ENCODE measurements around the gene MAMSTR.
"Not testable (repeated sequence)": the region's sequence is repeated elsewhere in the genome, so short reads cannot be mapped to it uniquely, and the experiment has no call there.

The MAMSTR gene

GRCh38 chr19:48722196-48722708, 2.7 kb upstream of the MAMSTR start:
- Histone ChIP-seq H3K27ac (no peak overlapping the region), H4K20me1 (no peaks in the 10 kb centered on the region), H3K9me3 (peaks cover 15% of the 10 kb centered on the region), H3K4me2 (no peak overlapping the region), H3K36me3 (peaks cover 23% of the 10 kb centered on the region), H3K27me3 (no peaks in the 10 kb centered on the region), H3K4me1 (peaks cover 60% of the 10 kb centered on the region), H3K4me3 (no peak overlapping the region), H3K9ac (no peak overlapping the region)
- no peak for TF ChIP-seq Cebpa-rat (IDR thresholded peaks at IDR 0.05)

GRCh38 chr19:48720613-48721296, 1.2 kb upstream of the MAMSTR start:
- peak overlapping the region; percentile 68 for H3K9ac ChIP-seq
- H3K4me2 ChIP-seq: peak overlapping the region; percentile 81
- peak overlapping the region; percentile 66 for H3K4me3 ChIP-seq
- no peak for TF ChIP-seq Cebpa-rat (IDR thresholded peaks at IDR 0.05)
- H3K9me3 ChIP-seq: no peaks in the 10 kb centered on the region
- H3K27ac ChIP-seq: peak overlapping the region; percentile 73
- H3K4me1 ChIP-seq: peaks cover 48% of the 10 kb centered on the region
- H4K20me1 ChIP-seq: no peaks in the 10 kb centered on the region
- 0 out of 2 replicates have a peak, but pooled peaks cover 10% of the 10 kb centered on the region for H3K36me3 ChIP-seq
- no peaks in the 10 kb centered on the region for H3K27me3 ChIP-seq

- Histone ChIP-seq H3K9me3 (no peaks in the 10 kb centered on the region), H4K20me1 (no peaks in the 10 kb centered on the region), H3K27ac (peak overlapping the region; percentile 73), H3K27me3 (no peaks in the 10 kb centered on the region), H3K4me2 (peak overlapping the region; percentile 81), H3K4me1 (peaks cover 48% of the 10 kb centered on the region), H3K9ac (peak overlapping the region; percentile 11; the same call in 1 of the 2 replicates), H3K36me3 (0 out of 2 replicates have a peak, but pooled peaks cover 10% of the 10 kb centered on the region), H3K4me3 (peak overlapping the region; percentile 66)
- TF ChIP-seq Cebpa-rat (IDR thresholded peaks at IDR 0.05): no peak
Measured at GRCh38 chr19:48720251-48720612, 707 bp upstream of the MAMSTR start.

- no peaks in the 10 kb centered on the region for H4K20me1 ChIP-seq
- H3K9me3 ChIP-seq: no peaks in the 10 kb centered on the region
- no peaks in the 10 kb centered on the region for H3K27me3 ChIP-seq
- H3K4me1 ChIP-seq: peaks cover 46% of the 10 kb centered on the region
- H3K9ac ChIP-seq: peak overlapping the region; percentile 11; the same call in 1 of the 2 replicates
- no peak overlapping the region for H3K4me3 ChIP-seq
- 0 out of 2 replicates have a peak, but pooled peaks cover 5% of the 10 kb centered on the region for H3K36me3 ChIP-seq
- TF ChIP-seq Cebpa-rat (IDR thresholded peaks at IDR 0.05): no peak
- peak overlapping the region; percentile 81 for H3K4me2 ChIP-seq
- peak overlapping the region; percentile 73 for H3K27ac ChIP-seq
Measured at GRCh38 chr19:48718711-48719231, 754 bp downstream of the MAMSTR start.

- not testable (repeated sequence) for H3K27ac ChIP-seq, H3K9ac ChIP-seq
- H3K4me1 ChIP-seq: peaks cover 51% of the 10 kb centered on the region
Measured at GRCh38 chr19:48718106-48718505, 1.4 kb downstream of the MAMSTR start.

GRCh38 chr19:48716562-48717291, 2.8 kb downstream of the MAMSTR start:
- Histone ChIP-seq H3K9me3 (no peaks in the 10 kb centered on the region), H3K27ac (no peak overlapping the region), H3K4me3 (no peak overlapping the region), H3K36me3 (no peaks in the 10 kb centered on the region), H3K4me1 (peaks cover 54% of the 10 kb centered on the region), H3K9ac (no peak overlapping the region), H4K20me1 (no peaks in the 10 kb centered on the region), H3K4me2 (no peak overlapping the region), H3K27me3 (no peaks in the 10 kb centered on the region)
- no peak for TF ChIP-seq Cebpa-rat (IDR thresholded peaks at IDR 0.05)

More at GRCh38 chr19:48718106-48718505, 1.4 kb downstream of the MAMSTR start:
- H3K4me3 ChIP-seq, H4K20me1 ChIP-seq, H3K9me3 ChIP-seq, H3K4me2 ChIP-seq, H3K27me3 ChIP-seq, H3K36me3 ChIP-seq: not testable (repeated sequence)

GRCh38 chr19:48715681-48716171, 3.8 kb downstream of the MAMSTR start:
- H3K4me2 ChIP-seq: peak overlapping the region; percentile 85
- no peaks in the 10 kb centered on the region for H3K27me3 ChIP-seq
- peaks cover 7% of the 10 kb centered on the region; the same call in 1 of the 2 replicates for H3K36me3 ChIP-seq
- peak overlapping the region; percentile 83; the same call in 1 of the 2 replicates for H3K9ac ChIP-seq
- 0 out of 2 replicates have a peak, but pooled peaks cover 5% of the 10 kb centered on the region for H3K9me3 ChIP-seq
- peak overlapping the region; percentile 77; the same call in 1 of the 2 replicates for H3K27ac ChIP-seq
- no peaks in the 10 kb centered on the region for H4K20me1 ChIP-seq
- TF ChIP-seq Cebpa-rat (IDR thresholded peaks at IDR 0.05): no peak
- peak overlapping the region; percentile 79; the same call in 1 of the 2 replicates for H3K4me3 ChIP-seq
- H3K4me1 ChIP-seq: peaks cover 47% of the 10 kb centered on the region

- TF ChIP-seq Cebpa-rat (IDR thresholded peaks at IDR 0.05): no peak
- Histone ChIP-seq H3K27ac (peak overlapping the region; percentile 77), H3K9ac (peak overlapping the region; percentile 83)
Measured at GRCh38 chr19:48714759-48715675, 4.5 kb downstream of the MAMSTR start.

More at GRCh38 chr19:48714759-48715675, 4.5 kb downstream of the MAMSTR start:
- Histone ChIP-seq H3K9me3 (0 out of 2 replicates have a peak, but pooled peaks cover 5% of the 10 kb centered on the region), H3K36me3 (peaks cover 7% of the 10 kb centered on the region; the same call in 1 of the 2 replicates), H4K20me1 (no peaks in the 10 kb centered on the region), H3K4me2 (peak overlapping the region; percentile 85), H3K4me1 (peaks cover 43% of the 10 kb centered on the region), H3K4me3 (peak overlapping the region; percentile 79), H3K27me3 (no peaks in the 10 kb centered on the region)

Measured in BLaER1 (cell line).